ENCODE data around the gene PER1. TPM values are rescaled to one million over a fixed set of nuclear protein-coding genes. Genes with fewer than 3 reads are reported as not detected.

Gene PER1
- total and polyA plus RNA-seq, 2 of the 13 experiments (the other 11 are each of a cell fraction or from before 2014, with no cell fraction given): 2.6 to 3.6 TPM

DNA sequence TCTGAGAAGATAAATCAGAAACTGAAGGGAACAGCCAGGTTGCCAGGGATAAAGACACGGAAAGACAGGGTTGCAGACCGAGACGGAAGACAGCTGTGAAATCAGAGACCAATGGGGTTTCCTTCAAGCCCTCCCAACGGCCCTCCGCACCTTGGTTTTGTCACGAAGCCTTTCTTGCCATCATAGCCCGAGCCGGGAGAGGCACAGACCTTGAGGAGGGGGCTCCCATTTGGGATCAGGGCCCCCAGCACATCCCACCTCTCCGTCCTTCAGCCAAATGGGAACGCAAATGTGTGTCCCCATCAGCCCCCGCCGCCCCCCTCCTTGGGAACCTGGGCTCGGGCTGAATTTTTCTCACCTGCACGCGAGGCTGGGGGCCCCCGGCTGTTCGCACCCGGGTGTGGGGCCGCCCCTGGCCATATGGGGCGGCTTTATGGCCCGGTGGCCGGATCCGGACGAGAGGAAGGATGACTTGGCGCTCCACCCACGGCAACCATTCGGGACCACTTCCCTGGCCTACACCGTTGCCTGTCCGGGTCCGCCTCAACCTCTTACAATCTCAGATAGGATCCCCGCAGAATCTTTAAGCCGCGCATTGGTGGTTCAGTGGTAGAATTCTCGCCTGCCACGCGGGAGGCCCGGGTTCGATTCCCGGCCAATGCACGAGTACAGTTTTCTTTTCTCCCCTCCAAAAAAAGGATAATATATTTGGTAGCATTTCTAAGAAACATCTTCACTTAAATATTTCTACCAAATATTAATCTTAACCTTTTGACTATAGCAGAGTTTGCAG, 26.9 kb downstream of the PER1 start (continued):
- TF ChIP-seq, protein P1, sequence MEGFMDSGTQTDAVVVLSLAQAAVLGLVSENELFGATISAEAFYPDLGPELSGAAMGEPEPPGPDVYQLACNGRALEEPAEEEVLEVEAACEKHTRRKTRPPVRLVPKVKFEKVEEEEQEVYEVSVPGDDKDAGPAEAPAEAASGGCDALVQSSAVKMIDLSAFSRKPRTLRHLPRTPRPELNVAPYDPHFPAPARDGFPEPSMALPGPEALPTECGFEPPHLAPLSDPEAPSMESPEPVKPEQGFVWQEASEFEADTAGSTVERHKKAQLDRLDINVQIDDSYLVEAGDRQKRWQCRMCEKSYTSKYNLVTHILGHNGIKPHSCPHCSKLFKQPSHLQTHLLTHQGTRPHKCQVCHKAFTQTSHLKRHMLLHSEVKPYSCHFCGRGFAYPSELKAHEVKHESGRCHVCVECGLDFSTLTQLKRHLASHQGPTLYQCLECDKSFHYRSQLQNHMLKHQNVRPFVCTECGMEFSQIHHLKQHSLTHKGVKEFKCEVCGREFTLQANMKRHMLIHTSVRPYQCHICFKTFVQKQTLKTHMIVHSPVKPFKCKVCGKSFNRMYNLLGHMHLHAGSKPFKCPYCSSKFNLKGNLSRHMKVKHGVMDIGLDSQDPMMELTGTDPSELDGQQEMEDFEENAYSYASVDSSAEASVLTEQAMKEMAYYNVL (CRISPR knock-in tag; IDR thresholded peaks at IDR 0.05; ENCODE audit: borderline replicate concordance): no peak
- TF ChIP-seq, protein P2, sequence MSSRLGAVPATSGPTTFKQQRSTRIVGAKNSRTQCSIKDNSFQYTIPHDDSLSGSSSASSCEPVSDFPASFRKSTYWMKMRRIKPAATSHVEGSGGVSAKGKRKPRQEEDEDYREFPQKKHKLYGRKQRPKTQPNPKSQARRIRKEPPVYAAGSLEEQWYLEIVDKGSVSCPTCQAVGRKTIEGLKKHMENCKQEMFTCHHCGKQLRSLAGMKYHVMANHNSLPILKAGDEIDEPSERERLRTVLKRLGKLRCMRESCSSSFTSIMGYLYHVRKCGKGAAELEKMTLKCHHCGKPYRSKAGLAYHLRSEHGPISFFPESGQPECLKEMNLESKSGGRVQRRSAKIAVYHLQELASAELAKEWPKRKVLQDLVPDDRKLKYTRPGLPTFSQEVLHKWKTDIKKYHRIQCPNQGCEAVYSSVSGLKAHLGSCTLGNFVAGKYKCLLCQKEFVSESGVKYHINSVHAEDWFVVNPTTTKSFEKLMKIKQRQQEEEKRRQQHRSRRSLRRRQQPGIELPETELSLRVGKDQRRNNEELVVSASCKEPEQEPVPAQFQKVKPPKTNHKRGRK (CRISPR knock-in tag; IDR thresholded peaks at IDR 0.05): no peak
- TF ChIP-seq ZNF121 (CRISPR knock-in tag; IDR thresholded peaks at IDR 0.05) (no peak), ZMYM2 (CRISPR knock-in tag; IDR thresholded peaks at IDR 0.05) (no peak), DMAP1 (CRISPR knock-in tag; IDR thresholded peaks at IDR 0.05) (no peak), ZNF30 (CRISPR knock-in tag; IDR thresholded peaks at IDR 0.05) (no peak), ZC3H4 (CRISPR knock-in tag; IDR thresholded peaks at IDR 0.05; ENCODE audit: borderline replicate concordance) (no peak), KDM5A (IDR thresholded peaks at IDR 0.05; ENCODE audit: borderline replicate concordance, low read length) (no peak), NFRKB (IDR thresholded peaks at IDR 0.05) (no peak), ZNF350 (CRISPR knock-in tag; IDR thresholded peaks at IDR 0.05; ENCODE audit: borderline replicate concordance, low read depth) (no peak), NR3C1 (CRISPR knock-in tag; IDR thresholded peaks at IDR 0.05) (no peak), PAX8 (CRISPR knock-in tag; IDR thresholded peaks at IDR 0.05; ENCODE audit: borderline replicate concordance) (no peak), RNF2 (conservative IDR thresholded peaks at IDR 0.05; ENCODE audit: low read depth) (no peak), PHF5A (CRISPR knock-in tag; IDR thresholded peaks at IDR 0.05; ENCODE audit: low read depth, unreplicated experiment) (no peak), BRCA1 (CRISPR knock-in tag; IDR thresholded peaks at IDR 0.05) (no peak), SOX6 (IDR thresholded peaks at IDR 0.05) (no peak), SOX6 (CRISPR knock-in tag; IDR thresholded peaks at IDR 0.05) (peak; percentile 49; the same call in 1 of the 2 replicates), ZNF788 (CRISPR knock-in tag; IDR thresholded peaks at IDR 0.05; ENCODE audit: borderline replicate concordance) (peak; percentile 69; the same call in 1 of the 2 replicates), PHF8 (CRISPR knock-in tag; IDR thresholded peaks at IDR 0.05) (peak; percentile 46; the same call in 1 of the 2 replicates), HDAC1 (CRISPR knock-in tag; IDR thresholded peaks at IDR 0.05) (peak; percentile 8; the same call in 1 of the 2 replicates)
- TF ChIP-seq, protein P3, sequence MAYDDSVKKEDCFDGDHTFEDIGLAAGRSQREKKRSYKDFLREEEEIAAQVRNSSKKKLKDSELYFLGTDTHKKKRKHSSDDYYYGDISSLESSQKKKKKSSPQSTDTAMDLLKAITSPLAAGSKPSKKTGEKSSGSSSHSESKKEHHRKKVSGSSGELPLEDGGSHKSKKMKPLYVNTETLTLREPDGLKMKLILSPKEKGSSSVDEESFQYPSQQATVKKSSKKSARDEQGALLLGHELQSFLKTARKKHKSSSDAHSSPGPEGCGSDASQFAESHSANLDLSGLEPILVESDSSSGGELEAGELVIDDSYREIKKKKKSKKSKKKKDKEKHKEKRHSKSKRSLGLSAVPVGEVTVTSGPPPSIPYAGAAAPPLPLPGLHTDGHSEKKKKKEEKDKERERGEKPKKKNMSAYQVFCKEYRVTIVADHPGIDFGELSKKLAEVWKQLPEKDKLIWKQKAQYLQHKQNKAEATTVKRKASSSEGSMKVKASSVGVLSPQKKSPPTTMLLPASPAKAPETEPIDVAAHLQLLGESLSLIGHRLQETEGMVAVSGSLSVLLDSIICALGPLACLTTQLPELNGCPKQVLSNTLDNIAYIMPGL (CRISPR knock-in tag; IDR thresholded peaks at IDR 0.05; ENCODE audit: borderline replicate concordance in 1 of 2, low read depth in 1 of 2): peak; percentile 96 to 99
- TF ChIP-seq, protein P4, sequence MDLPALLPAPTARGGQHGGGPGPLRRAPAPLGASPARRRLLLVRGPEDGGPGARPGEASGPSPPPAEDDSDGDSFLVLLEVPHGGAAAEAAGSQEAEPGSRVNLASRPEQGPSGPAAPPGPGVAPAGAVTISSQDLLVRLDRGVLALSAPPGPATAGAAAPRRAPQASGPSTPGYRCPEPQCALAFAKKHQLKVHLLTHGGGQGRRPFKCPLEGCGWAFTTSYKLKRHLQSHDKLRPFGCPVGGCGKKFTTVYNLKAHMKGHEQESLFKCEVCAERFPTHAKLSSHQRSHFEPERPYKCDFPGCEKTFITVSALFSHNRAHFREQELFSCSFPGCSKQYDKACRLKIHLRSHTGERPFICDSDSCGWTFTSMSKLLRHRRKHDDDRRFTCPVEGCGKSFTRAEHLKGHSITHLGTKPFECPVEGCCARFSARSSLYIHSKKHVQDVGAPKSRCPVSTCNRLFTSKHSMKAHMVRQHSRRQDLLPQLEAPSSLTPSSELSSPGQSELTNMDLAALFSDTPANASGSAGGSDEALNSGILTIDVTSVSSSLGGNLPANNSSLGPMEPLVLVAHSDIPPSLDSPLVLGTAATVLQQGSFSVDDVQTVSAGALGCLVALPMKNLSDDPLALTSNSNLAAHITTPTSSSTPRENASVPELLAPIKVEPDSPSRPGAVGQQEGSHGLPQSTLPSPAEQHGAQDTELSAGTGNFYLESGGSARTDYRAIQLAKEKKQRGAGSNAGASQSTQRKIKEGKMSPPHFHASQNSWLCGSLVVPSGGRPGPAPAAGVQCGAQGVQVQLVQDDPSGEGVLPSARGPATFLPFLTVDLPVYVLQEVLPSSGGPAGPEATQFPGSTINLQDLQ (CRISPR knock-in tag; IDR thresholded peaks at IDR 0.05): no peak

Data from HepG2 (cell line).